GM19438 (cell line): ENCODE measurements around the gene OR1L6.

Experiments used
- ATAC-seq: cut with Tn5 transposase; IDR thresholded peaks from one replicate; pipeline ENCODE4 v1.9.1; 2021; ENCODE audit warnings: low read depth; ENCODE audit not compliant: unreplicated experiment

OR1L6 gene, protein sequence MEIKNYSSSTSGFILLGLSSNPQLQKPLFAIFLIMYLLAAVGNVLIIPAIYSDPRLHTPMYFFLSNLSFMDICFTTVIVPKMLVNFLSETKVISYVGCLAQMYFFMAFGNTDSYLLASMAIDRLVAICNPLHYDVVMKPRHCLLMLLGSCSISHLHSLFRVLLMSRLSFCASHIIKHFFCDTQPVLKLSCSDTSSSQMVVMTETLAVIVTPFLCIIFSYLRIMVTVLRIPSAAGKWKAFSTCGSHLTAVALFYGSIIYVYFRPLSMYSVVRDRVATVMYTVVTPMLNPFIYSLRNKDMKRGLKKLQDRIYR

DNA sequence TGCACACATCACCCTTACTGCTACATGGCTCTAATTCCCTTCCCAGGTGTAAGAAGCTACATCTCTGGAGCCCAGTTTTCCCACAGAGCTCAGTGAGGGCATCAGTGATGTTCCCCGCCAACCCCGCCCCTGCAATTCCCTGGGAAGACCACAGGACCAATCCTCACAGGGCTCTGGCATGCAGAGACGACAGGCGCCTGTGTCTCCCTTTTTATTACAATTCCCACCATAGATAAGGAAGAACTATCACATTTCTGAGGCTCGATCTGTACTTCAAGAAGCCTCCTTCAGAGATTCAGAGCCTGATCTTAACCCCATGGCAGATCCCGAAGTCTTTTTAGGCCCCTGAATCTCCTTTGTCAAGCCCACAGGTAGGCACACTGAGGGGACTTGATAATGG lies at the start of gene OR1L6:
OR1L6 (plus strand) TSS at position 301 of the 400 bp plus-strand sequence. CDS start 7,545 bp downstream, outside the sequence.
- ATAC-seq = no peak

DNA sequence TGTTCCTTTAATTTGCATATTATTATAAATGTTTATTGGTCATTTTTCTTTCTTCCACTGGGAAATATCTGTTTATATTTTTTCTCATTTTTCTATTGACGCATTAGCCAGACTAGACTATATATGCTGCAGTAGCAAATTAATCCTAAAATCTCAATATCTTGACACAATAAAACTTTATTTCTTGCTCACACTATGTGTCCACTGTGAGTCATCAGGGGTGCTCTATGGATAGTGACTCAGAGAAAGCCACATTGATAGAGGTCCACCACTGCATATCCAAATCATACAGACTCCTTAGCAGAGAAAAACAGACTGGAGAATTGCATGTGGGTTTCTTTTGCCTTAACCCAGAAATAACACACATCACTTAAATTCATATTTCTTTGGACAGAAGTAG lies 46.4 kb upstream of the OR1L6 start:
- no peak for ATAC-seq

DNA sequence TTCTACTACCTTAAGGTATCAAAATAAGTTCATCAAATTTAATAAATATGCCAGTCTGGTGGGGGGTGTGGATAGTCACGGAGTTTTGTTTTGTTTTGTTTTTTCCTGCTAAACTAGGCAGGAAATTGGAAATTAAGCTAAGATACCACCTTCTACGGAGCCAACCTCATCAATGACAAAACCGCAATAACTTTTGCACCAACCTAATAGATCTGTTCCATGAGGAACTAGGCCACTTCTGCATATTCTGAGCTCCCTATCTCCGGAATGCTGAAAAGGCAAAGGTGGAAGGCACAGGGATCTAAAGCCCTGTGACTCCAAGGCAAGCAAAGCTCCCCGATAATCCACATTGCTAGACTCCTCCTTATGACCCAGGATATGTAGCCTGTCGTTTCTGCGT lies 24.1 kb upstream of the OR1L6 start:
- no peak for ATAC-seq

DNA sequence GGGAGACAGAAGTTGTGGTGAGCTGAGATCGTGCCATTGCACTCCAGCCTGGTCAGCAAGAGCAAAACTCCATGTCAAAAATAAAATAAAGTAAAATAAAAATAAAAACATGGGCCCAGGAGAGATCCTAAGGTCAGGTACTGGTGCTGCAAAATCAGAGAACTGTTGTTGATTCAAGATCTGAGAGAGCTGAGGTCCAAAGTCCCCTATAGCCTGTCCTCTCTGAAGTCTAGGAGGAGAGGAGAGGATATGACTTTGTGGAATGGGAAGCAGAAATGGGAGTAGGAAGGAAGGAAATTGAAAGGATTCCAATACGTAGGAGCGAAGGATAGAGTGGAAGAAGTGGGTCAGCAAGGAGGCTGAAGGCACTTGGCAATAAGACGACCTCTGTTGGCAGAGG lies 22.9 kb upstream of the OR1L6 start:
- no peak for ATAC-seq

DNA sequence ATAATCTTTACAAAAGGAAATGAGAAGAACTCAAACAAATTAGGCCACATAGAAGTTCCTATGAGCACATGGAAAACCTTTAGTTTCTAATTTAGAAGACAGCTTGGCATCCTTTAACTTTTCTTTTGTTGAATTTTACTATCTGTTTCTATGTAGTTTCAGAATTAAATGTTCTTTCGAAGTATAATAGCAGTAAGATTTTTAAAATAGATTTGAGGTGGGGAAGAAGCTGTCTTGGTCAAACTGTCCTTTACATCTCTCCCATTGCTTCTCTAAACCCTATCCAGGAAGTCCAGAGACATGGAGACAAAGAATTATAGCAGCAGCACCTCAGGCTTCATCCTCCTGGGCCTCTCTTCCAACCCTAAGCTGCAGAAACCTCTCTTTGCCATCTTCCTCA lies 18.4 kb upstream of the OR1L6 start, which contains the start of gene OR1L4:
OR1L4 (plus strand) TSS at position 301 of the 400 bp plus-strand sequence; CDS start at position 301, 0 bp downstream.
- no peak for ATAC-seq

DNA sequence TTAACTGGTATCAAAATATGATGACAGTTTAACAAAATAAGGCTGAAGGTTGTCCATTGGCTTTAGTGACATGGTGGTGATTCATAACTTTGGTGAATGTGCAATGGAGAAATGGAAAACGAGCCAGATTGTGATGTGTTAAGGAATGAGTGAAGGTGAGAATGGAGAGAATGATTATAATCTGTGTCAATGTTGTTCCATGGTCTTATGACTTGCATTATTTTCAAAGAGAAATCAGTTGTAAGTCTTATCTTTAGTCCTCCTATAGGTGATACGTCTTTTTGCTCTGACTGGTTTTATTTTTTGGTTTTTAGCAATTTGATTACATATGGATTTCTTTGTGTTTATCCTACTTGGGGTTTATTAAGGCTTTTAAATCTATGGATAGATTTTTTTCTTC lies 12.7 kb downstream of the OR1L6 start:
- no peak for ATAC-seq

DNA sequence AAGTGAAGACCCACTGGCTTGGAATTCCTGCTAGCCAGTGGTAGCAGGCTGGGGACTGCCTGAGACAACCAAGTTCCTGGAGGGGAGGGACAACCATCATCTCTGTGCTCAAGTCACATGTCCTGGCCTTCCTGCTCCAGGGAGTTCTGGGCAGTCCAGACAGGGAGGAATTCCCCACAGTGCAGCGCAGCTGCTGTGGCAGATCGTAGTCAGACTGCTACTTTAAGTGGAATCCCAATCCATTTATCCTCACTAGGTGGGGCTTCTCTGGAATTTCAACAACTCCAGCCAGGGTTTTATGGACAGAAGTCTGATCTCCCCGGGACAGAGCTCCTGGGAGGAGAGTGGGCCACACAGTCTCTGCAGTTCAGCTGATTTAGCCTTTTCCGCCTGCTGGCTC lies 25.7 kb downstream of the OR1L6 start:
- ATAC-seq = no peak

DNA sequence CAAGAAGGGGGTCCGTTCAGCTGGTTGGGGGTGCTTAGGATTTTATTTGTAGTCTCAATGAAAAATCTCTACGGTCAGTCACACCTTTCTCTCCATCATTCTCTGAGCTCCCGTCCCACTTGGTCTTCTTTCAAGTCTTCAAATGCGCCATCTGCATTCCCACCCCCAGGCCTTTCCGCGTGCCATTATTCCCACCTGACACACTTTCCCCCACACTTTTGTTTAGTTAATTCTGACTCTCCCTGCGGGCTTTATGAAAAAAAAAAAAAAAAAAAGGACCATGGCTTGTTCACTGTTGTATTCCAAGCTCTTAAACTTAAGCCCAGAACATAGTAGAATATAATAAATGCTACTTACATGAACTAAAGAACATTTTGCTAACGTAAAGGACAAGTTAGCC lies 34.9 kb downstream of the OR1L6 start:
- no peak for ATAC-seq

DNA sequence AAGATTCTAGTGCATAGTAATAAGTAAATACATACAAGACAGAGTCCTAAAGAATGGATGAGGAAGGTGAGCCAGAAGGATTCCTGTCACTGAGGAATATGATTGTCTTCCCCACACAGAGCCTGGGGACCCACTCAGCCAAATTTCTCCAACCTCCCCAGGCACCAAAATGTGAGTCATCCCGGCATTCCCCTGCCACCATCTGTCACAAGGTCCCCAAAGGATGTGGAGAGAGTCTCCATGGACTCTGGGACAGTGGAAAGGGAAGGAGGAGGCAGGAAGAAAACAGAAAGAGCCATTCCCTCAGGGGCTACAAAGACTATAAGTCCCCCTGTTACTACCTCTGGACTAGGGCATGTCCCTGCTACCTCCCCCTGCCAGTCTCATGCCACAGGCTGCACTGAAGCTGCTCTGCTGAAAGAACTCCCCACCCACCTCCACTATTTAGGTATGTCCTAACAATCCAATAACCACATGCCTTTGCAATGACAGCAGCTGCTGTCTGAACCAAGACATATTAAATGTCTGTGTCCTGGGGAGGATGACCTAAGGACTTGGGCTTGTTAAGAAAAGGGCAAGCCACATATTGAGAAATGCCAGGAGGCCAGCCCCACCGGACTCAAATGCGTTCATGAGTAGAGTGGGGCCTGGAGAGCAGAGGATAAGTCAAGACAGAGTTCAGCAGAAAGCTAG lies 36.0 kb downstream of the OR1L6 start:
- ATAC-seq = no peak

DNA sequence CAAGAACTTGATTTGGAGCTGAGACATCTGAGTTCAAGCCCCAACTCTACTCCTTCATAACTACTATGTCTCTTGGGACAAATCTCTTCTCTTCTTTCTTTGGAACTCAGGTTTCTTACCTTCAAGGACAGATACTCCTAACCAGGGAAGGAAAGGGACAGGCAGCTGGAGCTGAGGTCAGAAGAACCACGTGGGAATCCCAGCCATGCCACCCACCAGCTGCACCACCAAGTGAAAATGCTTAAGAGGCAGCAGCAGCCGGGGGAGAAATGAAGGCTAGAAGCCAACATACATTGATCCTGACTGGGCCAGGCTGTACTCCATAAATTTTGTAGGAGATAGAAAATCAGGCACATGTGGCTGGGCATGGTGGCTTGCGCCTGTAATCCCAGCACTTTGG lies 37.1 kb downstream of the OR1L6 start:
- ATAC-seq = no peak

DNA sequence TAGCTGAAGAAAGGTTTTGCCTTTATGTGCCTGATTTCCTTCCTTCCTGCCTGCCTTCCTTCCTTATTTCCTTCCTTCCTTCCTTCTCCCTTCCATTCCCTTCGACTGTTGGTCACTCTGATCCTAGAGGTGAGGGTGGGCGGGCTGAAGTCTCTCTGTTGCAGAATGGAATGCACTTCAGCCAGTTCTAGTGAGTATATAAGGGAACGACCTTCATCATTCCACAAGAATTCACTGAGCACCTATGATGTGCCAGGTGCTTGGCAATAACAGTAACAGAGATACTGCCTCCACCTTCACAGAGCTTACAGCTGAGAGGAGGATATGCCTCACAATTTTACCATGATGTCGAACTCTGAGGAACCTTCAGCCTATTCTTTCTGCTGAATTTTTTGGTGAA lies 37.9 kb downstream of the OR1L6 start:
- no peak for ATAC-seq

DNA sequence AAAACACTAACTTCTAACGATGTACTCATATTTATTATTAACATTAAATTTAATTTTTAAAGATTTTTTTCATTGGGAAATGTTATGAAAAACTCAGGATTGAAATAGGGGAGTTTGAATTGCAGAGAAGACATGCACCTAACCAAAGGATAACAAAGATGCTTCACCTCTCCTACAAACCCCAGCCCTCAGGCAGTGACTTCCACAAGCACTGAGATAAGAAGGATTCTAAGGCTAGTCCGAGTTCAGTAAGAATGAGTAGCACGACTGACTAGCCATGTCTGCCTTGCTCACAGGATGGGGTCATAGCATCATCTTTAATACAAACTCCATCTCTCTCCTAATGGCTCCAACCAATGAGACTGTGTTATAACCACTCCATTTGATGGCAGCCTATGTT lies 39.6 kb downstream of the OR1L6 start:
- ATAC-seq = no peak

DNA sequence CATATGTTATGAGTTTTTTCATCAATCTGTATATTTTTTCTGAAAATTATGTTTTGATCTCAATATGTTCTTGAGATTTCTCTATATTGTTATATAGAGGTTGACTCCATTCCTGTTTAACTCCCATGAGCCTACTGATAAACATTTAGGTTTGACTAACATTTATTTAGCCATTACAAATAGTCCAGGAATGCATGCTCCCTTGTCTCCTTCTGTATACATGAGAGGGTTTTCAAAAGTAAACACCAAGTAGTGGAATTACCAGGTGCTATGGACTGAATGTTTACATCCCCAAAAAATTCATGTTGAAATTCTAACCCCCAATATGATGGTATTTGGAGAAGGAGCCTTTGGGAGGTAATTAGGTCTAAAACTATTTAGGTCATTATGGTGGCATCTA lies 43.2 kb downstream of the OR1L6 start:
- ATAC-seq = no peak

DNA sequence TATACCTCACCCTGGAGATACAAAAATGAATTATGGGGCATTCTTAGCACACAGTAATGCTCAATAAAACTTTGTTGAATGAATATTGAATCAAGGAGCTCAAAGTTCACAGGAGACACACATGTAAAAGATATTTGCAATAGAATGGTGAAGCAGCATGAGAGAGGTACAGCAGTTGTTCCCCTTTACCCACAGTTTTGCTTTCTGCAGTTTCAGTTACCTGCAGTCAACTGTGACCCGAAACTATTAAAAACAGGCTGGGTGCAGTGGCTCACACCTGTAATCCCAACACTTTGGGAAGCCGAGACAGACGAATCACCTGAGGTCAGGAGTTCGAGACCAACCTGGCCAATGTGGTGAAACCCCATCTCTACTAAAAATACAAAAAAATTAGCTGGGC lies 44.2 kb downstream of the OR1L6 start:
- no peak for ATAC-seq

DNA sequence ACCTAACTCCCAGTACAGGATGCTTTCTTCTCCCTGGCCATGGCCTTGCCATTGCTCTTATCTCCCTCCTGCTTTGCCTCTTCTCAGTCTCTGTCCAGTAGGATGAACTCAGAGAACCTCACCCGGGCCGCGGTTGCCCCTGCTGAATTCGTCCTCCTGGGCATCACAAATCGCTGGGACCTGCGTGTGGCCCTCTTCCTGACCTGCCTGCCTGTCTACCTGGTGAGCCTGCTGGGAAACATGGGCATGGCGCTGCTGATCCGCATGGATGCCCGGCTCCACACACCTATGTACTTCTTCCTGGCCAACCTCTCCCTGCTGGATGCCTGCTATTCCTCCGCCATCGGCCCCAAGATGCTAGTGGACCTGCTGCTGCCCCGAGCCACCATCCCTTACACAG lies 46.7 kb downstream of the OR1L6 start, which contains the start of gene OR5C1:
OR5C1 (plus strand) TSS at position 103 of the 400 bp plus-strand sequence; CDS start at position 103, 0 bp downstream.
- ATAC-seq = no peak

DNA sequence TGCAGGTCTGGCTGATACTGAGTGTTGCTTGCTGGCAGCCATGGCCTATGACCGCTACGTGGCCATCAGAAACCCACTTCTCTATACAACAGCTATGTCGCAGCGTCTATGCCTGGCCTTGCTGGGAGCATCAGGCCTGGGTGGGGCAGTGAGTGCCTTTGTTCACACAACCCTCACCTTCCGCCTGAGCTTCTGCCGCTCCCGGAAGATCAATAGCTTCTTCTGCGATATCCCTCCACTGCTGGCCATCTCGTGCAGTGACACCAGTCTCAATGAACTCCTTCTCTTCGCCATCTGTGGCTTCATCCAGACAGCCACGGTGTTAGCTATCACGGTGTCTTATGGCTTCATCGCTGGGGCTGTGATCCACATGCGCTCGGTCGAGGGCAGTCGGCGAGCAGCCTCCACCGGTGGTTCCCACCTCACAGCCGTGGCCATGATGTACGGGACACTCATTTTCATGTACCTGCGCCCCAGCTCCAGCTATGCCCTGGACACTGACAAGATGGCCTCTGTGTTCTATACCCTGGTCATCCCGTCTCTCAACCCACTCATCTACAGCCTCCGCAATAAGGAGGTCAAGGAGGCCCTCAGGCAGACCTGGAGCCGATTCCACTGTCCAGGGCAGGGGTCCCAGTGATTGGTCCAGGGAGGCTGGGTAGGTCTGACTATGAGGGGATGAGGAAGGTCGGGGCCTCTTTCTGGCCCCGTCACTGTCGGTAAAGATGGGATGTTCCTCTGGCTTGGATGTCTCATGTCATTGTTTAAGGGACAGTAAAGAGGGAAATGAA lies 47.3 kb downstream of the OR1L6 start:
- ATAC-seq = no peak

DNA sequence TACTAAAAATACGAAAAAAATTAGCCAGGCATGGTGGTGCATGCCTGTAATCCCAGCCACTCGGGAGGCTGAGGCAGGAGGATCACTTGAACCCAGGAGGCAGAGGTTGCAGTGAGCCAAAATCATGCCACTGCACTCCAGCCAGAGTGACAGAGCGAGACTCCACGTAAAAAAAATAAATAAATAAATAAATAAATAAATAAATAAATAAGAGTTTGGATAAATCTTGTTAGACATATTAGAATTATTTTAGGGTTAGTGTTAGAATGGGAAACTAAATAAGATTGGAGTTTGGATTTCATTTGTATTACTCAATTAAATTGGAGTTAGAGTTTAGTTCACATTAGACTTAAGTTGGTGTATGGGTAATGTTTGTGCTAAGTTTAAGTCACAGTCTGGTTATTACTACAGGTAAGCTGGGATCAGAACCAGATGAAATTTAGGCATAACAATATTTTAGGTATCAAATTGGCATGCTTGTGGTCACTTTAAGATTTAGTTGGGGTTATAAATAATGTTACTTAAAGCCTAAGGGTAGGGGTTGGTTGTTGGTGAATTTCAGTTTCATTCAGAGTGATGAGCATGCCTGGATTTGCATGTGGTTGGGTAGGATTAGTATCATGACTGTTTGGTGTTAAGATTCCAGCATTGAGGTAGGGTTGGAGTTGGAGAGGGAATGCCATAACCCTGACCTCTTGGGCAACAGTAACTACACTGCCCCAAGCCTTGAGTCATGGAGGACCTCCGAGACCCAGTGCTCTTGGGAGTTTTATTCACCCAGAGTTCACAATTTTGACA lies 50.0 kb downstream of the OR1L6 start:
- no peak for ATAC-seq

DNA sequence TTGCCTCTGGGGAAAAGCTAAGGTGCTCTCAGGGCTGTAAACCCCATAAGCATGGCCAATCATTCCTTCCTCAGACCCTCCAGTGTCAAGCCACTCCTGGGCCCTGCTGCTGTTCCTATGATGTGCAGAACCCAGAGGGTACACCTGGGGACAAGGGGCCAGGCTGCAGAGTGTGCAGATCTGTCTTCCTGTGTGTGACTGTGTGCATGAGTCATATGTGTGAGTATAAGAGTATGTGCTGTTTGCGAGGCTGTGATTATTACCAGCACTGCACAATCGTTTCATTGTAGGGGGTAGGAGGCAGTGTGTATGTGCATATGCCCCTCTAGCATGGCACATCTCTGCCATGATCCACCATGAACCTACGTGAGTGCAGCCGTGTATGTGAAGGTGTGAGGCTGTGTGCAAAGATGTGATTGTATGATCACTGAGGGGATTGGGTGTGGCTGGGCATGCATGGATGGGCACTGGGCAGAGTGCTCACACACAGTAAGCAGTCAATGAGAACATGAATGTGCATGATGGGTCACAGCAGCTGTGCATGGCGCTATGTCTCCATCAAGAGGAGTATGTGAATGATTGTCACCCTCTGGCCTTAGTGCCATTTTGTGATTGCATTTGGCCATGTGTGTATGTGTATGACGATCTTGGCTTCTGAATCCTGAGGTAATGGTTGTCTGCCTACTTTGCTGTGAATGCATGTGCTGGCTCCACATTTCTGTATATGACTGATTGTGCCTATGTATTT lies 55.4 kb downstream of the OR1L6 start:
- no peak for ATAC-seq
